ENCODE measurements around the gene MUSTN1. TPM values are rescaled to one million over a fixed set of nuclear protein-coding genes. Genes with fewer than 3 reads are reported as not detected.

Gene MUSTN1
- not detected for total RNA-seq

- ATAC-seq (no peak), DNase-seq (no peak)
- no peak for TF ChIP-seq CTCF (IDR thresholded peaks at IDR 0.05)
- peaks cover 27% of the 10 kb centered on the region for H3K4me1 Mint-ChIP-seq (ENCODE audit: low read depth)
- H3K27ac Mint-ChIP-seq, result no peak within 1 kb of the TSS
- no peaks in the 10 kb centered on the region for H3K9me3 Mint-ChIP-seq
- POLR2A ChIA-PET, result no interaction called here
- intact Hi-C loops (cut with micrococcal nuclease), result no loop called here
- no peaks in the 10 kb centered on the region for H3K27me3 Mint-ChIP-seq
- no peaks in the 10 kb centered on the region for H3K36me3 Mint-ChIP-seq (ENCODE audit: low read depth)
- H3K4me3 Mint-ChIP-seq, result no peak within 1 kb of the TSS
- CTCF ChIA-PET, result interaction anchor here (1.0 to 1.1 kb wide), 2 partner anchors 16 to 237 kb away, joined by 3 read pairs; no protein-coding TSS in a partner anchor
Measured at GRCh38 chr3:52834871-52835501, at the start of gene MUSTN1. Gene MUSTN1 (minus strand): TSS chr3:52835019. CDS start chr3:52834948, 71 bp downstream.

- no peak for DNase-seq
- ATAC-seq, result no peak
- CTCF ChIA-PET, result interaction anchor here (0.6 to 1.4 kb wide), 3 partner anchors 10 to 339 kb away, joined by 3 read pairs; no protein-coding TSS in a partner anchor
- POLR2A ChIA-PET, result interaction anchor here (0.5 to 1.0 kb wide), 2 partner anchors 12 to 161 kb away, joined by 4 to 5 read pairs; no protein-coding TSS in a partner anchor
- Mint-ChIP-seq H3K4me3 (no peak overlapping the region), H3K36me3 (ENCODE audit: low read depth) (peaks cover 21% of the 10 kb centered on the region), H3K4me1 (ENCODE audit: low read depth) (peaks cover 13% of the 10 kb centered on the region), H3K27me3 (no peaks in the 10 kb centered on the region), H3K9me3 (no peaks in the 10 kb centered on the region), H3K27ac (no peak overlapping the region)
- TF ChIP-seq CTCF (IDR thresholded peaks at IDR 0.05), result no peak
- intact Hi-C loops (cut with micrococcal nuclease), result no loop called here
Measured at GRCh38 chr3:52882377-52882776, 47.6 kb upstream of the MUSTN1 start.

GRCh38 chr3:52881871-52882270, 47.1 kb upstream of the MUSTN1 start:
- Mint-ChIP-seq H3K4me1 (ENCODE audit: low read depth) (peaks cover 13% of the 10 kb centered on the region), H3K36me3 (ENCODE audit: low read depth) (peaks cover 21% of the 10 kb centered on the region), H3K27ac (no peak overlapping the region), H3K27me3 (no peaks in the 10 kb centered on the region), H3K9me3 (no peaks in the 10 kb centered on the region), H3K4me3 (no peak overlapping the region)
- POLR2A ChIA-PET, result interaction anchor here (0.5 kb wide), 1 partner anchor 161 kb away, joined by 5 read pairs; no protein-coding TSS in a partner anchor
- DNase-seq (no peak), ATAC-seq (no peak)
- CTCF ChIA-PET, result interaction anchor here (0.9 to 1.4 kb wide), 2 partner anchors 10 to 339 kb away, joined by 3 read pairs; no protein-coding TSS in a partner anchor
- intact Hi-C loops (cut with micrococcal nuclease), result no loop called here
- no peak for TF ChIP-seq CTCF (IDR thresholded peaks at IDR 0.05)

- Mint-ChIP-seq H3K27ac (no peak overlapping the region), H3K4me1 (ENCODE audit: low read depth) (peaks cover 18% of the 10 kb centered on the region), H3K27me3 (no peaks in the 10 kb centered on the region), H3K36me3 (ENCODE audit: low read depth) (peaks cover 14% of the 10 kb centered on the region), H3K9me3 (no peaks in the 10 kb centered on the region), H3K4me3 (no peak overlapping the region)
- ATAC-seq (no peak), DNase-seq (no peak)
- CTCF ChIA-PET, result interaction anchor here (0.8 to 2.0 kb wide), 2 partner anchors 16 to 21 kb away, joined by 3 to 7 read pairs; no protein-coding TSS in a partner anchor
- TF ChIP-seq CTCF (IDR thresholded peaks at IDR 0.05), result no peak
- POLR2A ChIA-PET, result no interaction called here
- intact Hi-C loops (cut with micrococcal nuclease), result no loop called here
Measured at GRCh38 chr3:52880474-52880873, 45.7 kb upstream of the MUSTN1 start.

GRCh38 chr3:52880047-52880446, 45.2 kb upstream of the MUSTN1 start:
- CTCF ChIA-PET, result interaction anchor here (2.0 to 2.1 kb wide), 2 partner anchors 13 to 21 kb away, joined by 7 to 10 read pairs; no protein-coding TSS in a partner anchor

More at GRCh38 chr3:52880047-52880446, 45.2 kb upstream of the MUSTN1 start:
- H3K36me3 Mint-ChIP-seq (ENCODE audit: low read depth), result peaks cover 9% of the 10 kb centered on the region
- no peak for TF ChIP-seq CTCF (IDR thresholded peaks at IDR 0.05)
- POLR2A ChIA-PET, result no interaction called here
- DNase-seq (no peak), ATAC-seq (no peak)
- H3K27me3 Mint-ChIP-seq, result no peaks in the 10 kb centered on the region
- no peaks in the 10 kb centered on the region for H3K9me3 Mint-ChIP-seq
- no peak overlapping the region for H3K4me3 Mint-ChIP-seq
- intact Hi-C loops (cut with micrococcal nuclease), result no loop called here
- H3K4me1 Mint-ChIP-seq (ENCODE audit: low read depth), result peaks cover 23% of the 10 kb centered on the region
- no peak overlapping the region for H3K27ac Mint-ChIP-seq
